Stimulated activated CD4-positive, alpha-beta T cell treated with anti-CD3 and anti-CD28 coated beads, TNF-alpha, amount 100 ng/mL, for 24 hours (primary cell): ENCODE results near the gene GATA6.
"Not testable (repeated sequence)": the region's sequence is repeated elsewhere in the genome, so short reads cannot be mapped to it uniquely, and the experiment has no call there.

ENCODE experiments used
- DNase-seq, 3 experiments: peaks; one replicate each; pipeline ENCODE4 v3.0.0-alpha.2; 2020; ENCODE audit warnings: low read depth in 3 of 3

GATA6 gene

DNA sequence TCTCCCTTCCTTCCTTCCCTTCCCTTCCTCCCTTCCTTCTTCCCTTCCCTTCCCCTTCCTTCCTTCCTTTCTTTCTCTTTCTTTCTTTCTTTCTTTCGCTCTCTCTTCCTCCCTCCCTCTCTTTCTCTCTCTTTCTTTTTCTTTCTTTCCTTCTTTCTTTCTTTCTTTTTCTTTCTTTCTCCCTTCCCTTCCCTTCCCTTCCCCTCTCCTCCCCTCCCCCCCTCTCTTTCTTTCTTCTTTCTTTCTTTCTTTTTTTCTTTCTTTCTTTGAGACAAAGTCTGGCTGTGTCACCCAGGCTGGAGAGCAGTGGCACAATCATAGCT lies 34.8 kb downstream of the GATA6 start:
- DNase-seq, result no peak

DNA sequence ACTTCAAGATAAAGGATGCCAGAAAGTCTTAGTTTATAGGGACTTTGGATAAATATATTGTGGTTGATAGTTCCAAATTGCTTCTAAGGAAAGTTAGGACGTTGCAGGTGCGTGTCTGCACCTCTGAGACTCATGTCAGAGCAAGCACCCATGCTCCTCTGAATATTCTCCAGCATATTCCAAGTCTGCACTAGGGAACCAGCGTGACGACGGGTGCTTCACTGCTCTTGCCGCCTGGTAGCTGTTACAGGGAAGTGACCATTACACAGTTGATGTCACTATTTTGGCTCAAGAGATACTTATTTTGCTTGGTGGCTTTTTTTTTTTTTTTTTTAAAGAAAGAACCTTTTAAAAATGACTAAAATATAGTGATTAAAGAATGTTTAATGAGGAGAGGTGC lies 35.6 kb downstream of the GATA6 start:
- no peak for DNase-seq

DNA sequence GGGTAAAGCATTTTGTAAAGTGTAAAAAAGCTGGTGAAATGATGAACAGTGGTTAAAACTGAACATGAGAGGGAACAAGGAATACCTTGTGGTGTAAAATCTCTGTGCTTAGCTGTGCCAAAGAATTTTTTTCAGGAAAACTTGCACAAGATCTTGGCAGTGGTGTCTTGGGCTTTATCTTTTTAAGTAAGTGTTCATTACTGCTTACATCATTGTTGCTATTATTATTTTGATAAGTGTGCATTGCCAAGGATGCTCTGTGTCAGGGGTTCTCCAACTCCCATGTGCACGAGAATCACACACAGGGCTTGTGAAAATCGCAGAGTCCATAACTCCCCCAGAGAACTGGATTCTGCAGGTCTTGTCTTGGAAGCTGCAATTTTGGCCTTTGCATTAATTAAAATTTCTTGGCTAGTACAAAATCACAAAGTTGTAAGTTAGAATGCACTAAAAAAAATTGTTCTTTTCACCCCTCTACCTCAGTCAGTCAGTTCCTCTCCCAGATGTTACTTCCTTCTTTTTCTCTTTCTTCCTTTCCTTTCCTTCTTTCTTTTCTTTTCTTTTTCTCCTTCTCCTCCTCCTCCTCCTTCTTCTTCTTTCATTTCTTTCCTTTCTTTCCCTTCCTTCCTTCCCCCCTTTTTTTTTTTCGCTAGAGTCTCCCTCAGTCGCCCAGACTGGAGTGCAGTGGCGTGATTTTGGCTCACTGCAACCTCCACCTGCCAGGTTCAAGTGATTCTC lies 37.8 kb downstream of the GATA6 start:
- DNase-seq, result no peak

DNA sequence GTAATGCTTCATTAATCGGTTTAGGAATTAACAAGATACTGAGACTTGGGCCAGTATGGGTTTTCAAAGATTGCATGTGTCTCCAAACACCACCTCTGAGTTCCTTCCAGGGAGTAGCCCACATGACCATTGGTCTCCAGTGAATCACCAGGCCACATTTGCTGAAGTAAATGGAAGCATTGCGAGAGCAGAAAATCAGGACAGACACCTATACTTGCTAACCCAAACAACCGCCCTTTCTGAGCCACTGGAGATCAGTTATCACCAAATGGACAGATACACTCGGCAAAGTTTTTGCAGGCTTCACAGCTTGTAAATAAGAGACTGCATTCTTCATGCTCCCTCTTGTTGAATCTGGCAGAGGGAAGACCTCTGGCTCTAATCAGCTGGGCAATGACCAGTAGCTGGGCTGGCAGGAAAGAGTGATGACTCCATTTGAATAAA lies 40.9 kb downstream of the GATA6 start:
- no peak for DNase-seq

DNA sequence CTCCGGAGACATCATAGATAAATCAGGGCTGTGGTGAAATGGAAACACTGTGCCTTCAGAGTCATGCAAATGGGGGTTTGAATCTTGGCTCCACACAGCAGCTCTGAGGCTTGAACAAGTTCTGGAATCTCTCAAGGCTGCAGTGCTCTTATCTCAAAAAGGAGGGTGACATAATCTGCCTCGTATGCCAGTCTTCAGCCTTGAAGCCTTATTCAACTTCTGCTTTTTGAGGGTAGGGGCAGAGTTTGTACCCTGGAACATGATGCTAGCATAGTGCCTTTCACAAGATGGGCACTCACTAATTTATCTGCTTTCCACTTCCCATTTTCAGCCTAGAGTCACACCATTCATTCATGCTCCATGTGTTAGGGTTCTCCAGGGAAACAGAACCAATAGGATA lies 42.3 kb downstream of the GATA6 start:
- no peak for DNase-seq

DNA sequence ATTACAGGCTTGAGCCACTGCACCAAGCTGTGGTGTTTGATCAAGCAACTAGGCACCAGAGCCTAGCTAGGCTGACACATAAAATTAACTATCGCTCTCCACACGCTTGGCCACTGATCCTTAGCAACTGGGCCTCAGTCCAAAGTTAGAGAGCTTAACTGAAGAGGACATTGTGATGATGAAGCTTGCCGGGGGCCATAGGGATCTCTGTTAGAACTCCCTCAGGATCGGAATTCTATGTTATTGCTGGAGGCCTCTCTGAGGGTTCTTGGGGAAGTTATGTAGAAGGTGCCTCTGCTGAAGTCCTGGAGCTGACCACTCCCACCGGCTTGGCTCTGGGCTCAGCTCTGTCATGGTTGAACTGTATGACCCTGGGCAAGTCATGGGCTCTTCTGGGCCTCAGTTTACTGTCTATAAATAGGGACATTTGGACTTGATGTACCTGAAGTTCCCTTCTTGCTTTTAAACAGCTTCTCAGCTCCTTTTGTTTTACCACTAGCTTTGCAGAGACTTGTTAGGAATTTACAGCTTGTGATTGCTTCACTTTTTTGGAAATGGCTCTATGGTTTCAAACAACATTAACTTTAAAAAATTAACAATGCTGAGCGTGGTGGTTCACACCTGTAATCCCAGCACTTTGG lies 44.1 kb downstream of the GATA6 start:
- DNase-seq, result no peak

DNA sequence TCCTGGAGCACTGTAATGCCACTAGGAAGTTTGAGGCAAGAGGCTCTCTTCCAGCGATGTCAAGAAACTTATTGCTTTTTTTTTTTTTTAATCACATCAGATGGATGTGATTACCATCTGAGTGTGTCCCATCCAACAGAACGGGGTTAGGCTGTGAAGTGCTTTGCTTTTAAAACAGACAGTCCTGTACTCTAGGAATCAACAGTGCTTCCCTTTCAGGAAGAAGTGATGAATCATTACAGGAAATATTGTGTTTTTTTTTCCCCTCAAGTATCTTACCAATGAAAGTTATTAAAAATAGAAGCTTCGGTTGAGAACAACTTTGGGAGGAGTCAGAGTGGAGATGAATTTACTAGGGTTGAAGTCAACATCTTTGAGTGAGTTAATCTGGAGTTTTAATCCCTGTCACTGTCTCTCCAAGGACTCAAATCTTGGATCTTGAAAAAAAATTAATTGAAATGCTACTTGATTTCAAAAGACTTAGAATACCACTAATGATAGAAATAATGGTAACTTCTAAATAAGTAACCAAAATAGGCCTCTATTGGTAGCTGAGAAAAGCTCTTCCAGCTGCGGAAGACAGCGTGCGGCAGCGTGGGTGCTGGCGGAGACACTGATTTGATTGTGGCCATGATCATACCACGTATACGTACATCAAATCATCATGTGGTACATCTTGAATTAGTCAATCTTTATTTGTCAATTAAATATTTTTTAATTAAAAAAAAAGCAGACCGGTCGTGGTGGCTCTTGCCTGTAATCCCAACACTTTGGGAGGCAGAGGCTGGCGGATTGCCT lies 45.5 kb downstream of the GATA6 start:
- DNase-seq, result no peak

DNA sequence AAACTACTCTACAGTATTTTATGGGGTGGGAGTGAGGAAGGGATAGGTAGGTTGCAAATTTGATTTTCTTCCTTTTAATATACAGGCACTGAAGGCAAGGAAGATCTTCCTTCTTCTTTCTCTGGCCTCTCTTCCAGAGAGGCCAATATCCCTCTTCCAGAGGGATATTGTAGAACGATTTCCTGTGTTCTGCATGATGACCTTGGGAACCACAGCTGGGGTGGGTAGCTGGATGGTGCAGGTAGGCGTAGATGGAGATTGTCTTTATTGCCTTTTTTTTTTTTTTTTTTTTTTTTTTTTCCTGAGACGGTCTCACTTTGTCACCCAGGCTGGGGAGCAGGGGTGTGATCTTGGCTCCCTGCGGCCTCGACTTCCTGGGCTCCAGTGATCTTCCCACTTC lies 49.4 kb downstream of the GATA6 start:
- no peak for DNase-seq

DNA sequence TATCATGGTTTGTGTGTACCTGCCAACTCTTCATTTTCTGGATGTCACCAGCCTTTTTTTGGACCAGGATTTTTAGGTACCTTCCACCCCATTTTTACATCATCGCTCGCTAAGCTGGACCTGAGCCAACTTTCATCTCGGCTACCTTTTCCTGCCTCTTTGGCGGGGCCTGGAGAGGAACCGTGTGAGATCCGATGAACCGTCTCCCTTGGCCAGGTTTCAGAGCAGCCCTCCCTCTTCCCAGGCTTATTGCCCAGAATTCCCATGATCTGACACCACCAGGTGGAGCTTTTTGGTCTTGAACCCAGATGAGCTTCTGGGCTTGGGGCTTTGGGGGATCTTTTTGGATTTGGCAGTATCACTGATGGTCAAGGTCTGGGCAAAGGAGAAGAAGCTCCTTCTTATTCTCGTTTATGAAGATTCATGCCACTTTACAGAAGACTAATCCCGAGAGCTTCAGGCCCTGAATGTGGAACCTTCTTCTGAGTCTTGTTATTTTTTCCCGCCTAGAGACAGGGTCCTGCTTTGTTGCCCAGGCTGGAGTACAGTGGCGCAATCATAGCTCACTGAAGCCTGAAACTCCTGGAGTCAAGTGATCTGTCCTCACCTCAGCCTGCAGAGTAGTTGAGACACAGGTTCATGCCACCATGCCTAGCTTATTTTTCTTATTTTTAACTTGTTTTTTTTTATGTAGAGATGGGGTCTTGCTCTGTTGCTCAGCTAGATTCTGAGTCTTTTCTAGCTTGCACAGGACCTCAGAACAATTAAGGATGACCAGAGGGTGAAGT lies 50.4 kb downstream of the GATA6 start:
- DNase-seq, result no peak

DNA sequence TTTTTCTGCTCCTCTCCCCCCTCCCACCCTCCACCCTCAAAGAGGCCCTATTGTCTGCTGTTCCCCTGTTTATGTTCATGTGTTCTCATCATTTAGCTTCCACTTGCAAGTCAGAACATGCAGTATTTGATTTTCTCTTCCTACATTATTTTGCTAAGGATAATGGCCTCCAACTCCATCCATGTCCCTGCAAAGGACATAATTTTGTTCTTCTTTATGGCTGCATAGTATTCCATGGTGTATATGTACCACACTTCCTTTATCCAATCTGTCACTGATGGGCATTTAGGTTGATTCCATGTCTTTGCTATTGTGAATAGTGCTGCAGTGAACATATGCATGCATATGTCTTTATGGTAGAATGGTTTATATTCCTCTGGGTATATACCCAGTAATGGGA lies 51.2 kb downstream of the GATA6 start:
- not testable (repeated sequence) for DNase-seq

DNA sequence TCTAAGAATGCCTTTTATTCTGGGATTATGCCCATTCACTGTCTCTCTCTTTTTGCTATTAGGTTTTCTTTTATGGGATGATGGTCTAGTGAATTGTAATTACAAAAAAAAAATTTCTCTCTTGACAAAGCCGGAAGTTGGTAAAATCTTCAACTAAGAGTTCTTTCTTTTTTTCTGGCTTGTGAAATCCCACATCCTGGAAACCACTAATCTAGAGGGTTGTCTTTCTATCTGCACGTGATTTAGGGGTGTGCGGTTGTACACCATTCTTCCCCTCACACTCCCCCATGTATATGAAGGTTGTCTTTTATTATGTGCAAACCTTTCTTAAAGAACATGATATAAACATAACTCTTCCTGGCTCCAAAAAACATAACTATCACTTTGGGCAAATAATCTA lies 52.0 kb downstream of the GATA6 start:
- no peak for DNase-seq

DNA sequence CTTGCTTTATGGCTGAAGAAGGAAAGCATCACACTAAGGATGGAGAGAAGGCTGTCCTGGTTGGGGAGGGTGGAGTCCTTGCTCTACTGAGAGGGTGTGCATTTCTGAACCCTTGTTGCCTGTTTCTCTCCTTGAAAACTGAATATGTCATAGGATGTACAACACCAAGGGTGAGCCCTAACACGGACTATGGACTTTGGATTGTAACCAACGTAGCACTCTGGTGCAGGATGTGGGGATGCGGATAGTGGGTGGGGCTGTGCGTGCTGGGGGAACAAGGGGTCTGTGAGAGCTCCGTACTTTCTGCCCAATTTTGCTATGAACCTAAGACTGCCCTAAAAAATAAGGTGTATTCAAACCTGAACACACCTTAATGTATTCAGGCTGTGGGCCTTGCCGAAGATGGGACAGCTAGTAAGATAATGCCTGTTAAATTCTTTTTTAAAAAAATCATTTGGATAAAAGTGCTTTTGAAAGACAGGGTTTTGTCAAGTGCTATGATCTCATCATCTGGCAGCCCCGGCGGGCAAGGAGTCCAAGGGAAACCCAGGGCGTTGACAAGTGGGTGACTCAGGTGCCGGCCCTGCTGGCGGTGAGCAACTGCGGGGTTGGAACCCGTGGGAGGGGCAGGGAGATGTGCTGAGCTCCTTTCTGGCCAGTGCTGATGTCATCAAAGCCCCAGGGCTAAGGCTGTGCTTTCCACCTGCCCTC lies 54.0 kb downstream of the GATA6 start:
- DNase-seq, result no peak

DNA sequence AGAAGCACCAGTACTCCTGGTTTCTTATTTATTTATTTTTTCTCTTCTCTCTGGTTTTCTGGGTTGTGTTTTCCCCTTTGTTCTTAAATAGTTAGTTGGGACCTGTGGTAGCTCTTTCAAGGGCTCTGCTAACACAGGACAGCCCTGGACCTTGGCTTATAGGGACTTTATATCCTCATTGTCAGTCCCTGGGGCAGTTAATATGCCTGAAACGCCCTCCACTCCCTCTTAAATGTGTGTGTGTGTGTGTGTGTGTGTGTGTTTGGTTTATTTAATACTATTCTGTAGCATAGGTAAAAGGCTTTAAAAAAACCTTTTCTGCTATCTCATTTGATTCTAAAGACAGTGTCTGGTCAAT lies 54.6 kb downstream of the GATA6 start:
- no peak for DNase-seq

DNA sequence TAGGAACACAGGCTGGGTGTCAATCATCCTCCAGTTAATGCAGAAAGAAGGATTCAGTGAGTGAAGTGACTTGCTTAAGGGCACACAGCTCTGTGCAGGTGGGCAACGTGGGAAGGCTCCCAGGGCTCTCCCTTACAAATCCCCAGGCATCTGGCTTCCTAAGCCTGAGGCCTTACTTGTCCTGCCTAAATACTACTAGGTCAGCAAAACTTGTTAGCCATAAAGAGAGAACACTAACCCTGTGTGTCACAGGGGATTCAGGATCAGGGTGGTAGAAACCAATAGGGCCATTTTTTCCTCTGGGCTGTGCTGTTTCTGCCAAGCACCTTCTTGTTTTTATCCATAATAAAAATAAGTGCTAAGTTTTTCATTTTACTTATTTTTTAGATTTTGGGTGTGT lies 55.0 kb downstream of the GATA6 start:
- DNase-seq, result no peak

DNA sequence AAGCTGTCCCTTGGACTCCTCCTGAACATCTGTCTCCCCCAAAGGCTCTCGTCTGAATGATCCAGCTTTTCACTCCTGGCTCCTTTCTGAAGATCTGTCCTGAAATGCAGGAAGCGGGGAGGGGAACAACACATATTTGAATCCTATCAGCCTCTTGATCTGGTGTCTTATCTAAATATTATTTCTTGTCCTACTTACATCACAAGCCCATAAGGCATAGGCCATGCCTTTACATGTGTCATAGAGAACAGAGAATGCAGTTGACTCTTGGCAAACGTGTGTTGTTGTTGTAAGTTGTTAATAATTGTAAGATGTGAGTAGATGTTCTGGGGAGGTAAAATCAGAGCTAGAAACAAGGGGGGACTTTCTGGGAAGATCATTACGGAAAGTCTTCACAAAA lies 57.4 kb downstream of the GATA6 start:
- DNase-seq, result no peak

DNA sequence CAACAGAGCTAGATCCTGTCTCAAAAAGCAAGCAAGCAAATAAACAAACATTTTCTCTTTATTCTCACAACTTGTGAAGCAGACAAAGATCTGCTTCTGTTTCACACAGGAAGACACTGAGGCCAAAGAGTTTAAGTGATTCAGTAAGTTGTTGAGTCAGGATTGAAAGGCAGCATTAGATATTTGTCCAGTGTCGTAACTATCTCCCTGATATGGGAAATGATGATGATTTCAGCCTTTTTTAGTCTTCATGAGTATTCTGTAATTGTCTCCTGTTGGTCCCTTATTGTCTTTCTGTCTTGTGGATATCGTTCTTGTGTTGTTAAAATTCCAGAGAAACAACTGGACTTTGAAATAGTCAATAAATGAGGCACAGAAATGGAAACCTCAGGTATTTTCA lies 59.6 kb downstream of the GATA6 start:
- DNase-seq, result no peak

DNA sequence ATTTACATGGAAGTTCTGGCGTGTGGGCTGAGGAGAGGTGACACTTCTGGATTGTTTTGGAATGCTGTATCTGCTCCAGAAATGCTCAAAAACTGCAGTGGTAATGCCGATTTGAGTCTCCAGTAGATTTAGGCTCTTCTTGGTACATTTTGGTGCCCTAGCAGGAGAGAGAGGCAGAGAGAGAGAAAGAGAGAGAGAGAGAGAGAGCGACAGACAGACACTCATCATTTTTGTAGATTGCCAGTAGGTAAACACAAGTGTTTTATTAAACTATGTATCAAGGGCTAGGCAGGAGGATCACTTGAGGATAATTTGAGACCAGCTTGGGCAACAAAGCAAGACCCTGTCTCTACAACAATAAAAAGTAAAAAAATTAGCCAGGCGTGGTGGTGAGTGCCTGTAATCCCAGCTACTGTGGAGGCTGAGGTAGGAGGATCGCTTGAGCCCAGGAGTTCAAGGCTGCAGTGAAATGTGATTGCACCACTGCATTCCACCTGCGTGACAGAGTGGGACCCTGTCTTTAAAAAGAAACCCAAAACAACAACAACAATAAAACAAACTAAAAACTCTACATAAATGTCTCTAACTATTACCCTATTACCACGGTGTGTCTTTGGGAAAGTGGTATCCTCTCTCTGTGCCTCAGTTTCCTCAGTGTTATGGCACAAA lies 60.2 kb downstream of the GATA6 start:
- no peak for DNase-seq

DNA sequence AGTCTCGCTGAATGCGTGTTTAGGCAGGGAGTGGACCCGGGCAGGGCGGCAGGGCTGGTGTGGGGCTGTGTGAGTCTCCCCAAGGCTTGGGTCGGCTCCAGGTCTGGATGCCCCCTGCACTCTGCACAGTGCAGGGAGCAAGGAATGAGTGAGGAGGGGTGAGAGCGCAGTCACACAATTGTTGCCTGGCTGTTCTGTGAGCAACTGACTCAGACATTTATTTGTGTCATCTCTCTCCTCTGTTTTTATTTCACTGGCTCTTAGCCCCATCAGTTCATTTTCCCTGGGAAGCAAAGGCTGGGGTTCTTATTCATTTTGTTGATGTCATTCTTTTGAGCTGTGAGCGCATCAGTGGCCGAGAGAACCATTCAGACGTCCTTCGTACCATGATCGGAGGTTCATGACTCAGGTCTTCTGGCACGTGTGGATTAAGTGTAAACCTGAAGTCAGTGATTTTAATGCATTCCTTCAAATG lies 61.1 kb downstream of the GATA6 start:
- DNase-seq, result no peak

DNA sequence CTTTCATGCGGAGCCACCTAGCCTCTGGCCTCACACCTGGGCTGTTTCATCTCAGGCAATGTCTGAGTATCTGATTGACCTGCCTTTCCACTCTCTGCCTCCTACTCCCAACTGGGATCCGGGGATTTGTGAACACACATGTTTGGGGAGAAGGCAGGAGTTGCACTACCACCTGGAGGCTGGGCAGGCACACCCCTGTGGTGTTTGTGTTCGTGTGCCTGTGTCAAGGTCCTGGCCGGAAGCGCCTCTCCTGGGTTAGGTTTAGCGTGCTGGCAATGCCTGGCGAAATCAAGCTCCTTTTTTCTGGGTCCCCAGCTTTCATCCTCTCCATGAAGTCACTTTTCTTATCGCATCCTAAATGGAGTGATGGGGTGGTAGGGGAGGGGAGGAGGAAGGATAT lies 63.9 kb downstream of the GATA6 start:
- no peak for DNase-seq

DNA sequence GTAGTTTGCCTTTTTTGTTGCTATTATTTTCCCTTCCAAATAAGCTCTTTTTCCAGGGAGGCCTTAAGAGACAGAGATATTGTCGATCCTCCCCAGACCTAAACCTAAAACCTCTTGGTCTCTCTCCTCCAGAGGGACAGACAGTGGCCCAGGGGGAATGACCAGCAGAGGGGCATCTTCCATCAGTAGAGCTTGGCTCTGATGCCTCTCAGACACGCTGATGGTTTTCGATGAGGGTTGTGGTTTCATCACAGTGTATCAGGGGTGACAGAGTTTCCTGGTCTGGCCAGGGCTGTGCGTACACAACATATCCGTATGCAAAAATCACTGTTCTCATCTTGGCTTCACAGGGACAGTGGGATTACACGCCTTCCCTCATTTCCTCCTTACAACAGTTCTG lies 68.6 kb downstream of the GATA6 start:
- DNase-seq, result no peak

DNA sequence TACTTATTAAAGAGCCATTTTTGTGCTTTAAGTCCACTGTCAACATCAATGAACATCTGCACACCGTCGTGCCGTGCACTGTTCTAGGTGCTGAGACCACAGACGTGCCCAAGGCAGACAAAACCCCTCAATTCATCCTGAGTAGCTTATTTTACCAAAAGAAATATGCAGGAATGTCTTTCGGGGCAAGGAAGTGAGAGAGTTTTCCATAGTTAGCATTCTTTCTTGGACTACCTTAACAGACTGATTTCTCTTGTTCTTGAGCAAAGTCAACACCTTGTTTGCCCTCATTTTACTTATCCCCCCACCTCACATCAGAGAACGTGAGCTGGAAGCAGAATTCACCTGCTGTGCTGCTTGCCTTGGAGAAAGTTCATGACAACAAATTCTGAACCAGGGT lies 69.3 kb downstream of the GATA6 start:
- DNase-seq, result no peak
